Stimulated activated CD4-positive, alpha-beta T cell treated with anti-CD3 and anti-CD28 coated beads, Interleukin-15, amount 100 ng/mL, for 48 hours (primary cell): ENCODE data around the gene NFIB.

Experiments
- DNase-seq, 2 donors: peaks; one replicate each; pipeline ENCODE4 v3.0.0-alpha.2; 2020; ENCODE audit warnings: low read depth in 2 of 2

Gene NFIB

DNA sequence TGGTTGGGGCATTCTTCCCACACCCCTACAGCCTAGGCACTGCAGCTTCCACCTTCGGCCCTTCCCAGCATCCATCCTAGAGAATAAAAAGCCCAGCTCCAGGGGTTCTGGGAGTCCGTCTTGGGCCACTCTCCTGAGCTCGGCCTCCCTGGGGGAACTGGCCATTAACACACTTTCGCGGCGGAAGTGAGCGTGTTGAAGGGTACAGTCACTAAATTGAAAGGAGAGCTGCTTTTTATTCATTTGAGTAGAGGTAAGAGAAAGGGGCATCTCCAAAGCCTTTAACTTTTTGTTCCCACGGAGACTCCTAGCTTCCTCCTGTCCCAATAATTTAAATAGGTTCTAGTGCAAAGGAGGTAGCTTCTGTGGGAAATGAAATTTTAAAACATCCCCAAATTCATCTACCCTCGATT is 31.0 kb upstream of the NFIB start:
- DNase-seq = no peak

DNA sequence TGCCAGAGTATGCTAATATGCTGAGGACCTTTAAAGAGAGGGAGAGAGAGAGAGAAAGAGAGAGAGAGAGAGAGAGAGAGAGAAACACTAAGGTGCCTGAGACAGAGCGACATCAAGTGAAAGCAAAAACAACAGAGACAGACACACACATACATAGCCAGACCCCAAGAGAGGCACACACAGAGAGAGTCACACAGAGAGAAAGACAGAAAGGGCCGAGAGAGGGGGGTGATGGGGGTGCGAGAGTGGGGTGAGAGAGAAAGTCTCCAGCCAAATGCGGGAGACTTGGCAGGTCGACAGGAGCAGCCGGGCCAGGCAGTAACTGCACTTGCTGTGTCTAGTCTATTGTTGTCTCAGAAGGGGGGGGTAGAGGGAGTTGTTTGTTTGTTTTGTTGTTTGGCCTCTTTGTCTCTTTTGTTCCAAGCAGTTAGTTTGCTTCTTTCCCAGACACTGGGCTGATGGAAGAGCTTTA is 30.1 kb upstream of the NFIB start:
- DNase-seq = no peak

DNA sequence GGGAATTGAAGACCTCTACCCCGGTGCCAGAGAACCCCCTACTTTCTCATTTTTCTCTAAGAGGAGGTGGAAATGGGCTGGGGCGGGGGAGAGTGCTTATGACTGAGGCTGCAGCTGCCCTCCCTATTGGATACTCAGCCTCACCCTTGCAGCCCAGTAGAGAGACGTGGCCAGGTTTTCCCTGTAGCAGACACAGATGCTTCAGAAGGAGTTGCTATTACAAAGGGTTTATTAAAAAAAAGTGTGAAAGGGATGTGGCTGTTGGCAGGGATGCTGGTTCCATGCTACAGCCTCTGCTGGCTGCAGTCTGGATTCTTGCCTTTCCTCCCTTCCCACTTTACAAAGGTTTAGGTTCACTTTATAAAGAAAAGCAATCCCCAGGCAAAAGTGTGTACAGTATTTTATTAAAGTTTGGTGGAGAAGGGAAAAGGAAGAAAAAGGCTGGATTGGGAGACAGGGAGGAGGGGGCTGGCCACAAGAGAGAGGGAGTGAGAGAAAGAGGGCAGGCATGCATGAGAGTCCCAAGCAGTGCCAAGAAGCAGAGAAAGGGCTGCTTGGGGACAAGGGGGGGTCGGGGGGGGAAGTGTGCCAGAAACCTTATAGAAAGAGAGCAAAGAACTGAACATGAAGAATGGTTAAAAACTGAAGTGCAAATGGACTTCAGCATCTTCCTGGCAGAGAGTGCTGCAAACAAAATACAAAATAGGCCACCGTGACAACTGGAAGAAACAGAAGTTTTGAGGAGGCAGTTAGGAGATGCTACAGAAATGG is 29.5 kb upstream of the NFIB start:
- no peak for DNase-seq

DNA sequence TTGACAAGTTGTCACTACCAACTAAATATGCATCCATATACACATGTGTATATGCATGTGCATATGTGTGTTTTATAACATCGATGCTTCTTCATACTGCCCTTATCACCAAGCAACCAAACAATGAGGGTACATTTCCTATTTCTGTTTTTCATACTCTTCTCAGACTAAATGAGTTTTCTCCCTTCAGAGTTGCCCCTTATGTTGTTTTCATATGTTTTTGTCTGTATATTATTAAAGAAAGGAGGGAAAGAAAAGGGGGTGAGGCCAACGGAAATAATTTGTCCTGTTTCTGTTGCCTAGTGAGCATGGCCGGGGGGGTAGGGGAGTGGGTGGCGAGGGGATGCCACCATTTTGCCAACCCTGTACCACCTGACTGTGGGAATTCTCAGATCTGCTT is 28.8 kb upstream of the NFIB start:
- DNase-seq = no peak

DNA sequence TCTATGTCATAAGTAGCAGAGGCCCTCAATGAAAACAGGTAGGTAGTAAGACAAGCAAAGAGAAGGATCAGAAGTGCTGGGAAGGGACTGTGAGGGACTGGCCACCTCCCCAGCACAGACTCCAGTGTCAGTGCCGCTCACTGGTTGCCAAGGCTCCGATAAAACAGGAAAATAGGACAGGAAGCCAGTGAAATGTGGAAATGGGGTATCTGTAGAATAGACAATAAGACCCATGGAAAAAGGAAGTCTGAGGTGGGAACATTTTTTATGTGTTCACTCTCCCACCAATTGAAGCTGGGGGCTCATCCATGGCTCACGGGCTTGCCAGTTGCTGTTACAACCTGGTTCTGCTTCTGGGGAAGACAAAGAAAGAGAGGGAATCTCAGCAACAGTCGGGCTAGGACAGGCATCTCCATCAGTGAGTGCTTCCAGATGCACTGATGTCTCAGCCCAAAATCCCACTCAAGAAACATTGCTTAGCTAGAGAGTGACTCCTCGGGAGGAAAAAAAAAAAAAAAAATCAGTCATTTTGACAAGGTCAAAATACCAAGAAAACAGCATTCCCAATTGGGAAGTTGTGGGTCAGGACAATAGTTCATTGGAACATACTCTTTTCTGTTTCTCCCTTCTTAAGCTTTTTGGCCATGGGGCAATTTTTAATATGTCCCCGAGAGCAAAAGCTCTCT is 27.6 kb upstream of the NFIB start:
- DNase-seq = no peak

DNA sequence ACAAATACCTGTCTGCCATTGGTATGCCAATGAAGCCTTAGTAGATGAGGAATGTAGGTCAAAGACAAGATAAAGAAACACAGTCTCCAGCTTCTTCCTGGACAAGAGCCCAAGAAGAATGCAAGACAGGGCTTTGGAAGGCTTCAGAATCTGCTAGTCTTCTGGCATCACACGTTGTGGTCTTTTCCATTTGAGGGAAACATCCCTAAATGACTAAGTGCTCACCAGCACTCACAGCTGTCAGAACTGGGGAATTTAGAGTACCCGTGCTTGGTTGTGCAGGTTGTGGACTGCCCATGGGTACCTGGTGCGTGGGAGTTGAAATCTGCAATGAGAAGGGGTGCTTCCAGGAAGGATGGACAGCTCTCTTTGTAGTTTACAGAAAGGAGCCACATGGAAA is 27.1 kb upstream of the NFIB start:
- no peak for DNase-seq

DNA sequence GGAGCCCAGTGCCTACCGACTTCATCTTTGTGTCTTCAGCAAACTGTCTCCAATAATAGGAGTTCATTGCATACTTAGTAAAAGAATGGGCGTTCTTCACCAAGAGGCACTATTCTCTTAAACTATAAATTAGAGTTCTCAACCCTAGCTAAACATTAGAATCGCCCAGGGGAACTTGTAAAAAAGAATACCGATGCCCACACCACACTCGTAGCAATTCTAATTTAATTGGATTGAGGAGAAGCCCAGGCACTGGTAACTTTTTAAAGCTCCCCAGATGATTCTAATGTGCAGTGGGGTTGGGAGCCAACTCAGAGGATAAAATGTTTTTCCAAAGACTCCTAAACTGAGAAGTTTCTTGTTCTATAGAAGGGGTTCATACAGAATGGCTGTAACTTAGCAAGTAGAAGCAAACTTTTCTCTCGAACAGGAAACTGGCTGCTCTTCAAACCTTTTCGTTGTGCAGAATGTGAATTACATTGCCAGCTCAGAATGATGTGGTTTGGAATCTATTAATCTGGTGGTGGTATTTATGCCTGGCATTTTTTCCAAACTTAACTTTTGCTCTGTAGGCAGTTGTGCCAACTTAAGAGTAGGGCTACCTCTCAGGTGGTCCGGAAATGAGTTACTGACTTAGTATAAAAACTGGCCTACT is 26.4 kb upstream of the NFIB start:
- DNase-seq = no peak

DNA sequence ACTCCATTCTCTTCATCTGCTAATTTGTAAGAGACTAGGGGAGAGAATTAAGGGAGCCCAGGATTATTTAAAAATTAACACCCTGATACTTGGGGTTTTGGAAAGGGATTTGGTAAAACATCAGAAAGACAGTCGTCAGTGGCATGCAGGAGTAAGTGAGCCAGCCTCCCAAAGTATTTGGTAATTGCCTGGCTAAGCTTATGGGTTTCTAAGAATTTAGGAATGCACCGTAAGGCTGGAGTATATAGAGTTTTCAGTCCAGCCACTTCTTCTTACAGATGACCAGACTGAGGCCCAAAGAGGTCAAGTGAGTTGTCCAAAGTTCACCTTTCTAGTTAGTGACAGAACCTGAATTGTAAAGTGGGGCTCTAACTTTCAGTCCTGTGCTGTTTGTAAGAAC is 25.8 kb upstream of the NFIB start:
- DNase-seq = no peak

DNA sequence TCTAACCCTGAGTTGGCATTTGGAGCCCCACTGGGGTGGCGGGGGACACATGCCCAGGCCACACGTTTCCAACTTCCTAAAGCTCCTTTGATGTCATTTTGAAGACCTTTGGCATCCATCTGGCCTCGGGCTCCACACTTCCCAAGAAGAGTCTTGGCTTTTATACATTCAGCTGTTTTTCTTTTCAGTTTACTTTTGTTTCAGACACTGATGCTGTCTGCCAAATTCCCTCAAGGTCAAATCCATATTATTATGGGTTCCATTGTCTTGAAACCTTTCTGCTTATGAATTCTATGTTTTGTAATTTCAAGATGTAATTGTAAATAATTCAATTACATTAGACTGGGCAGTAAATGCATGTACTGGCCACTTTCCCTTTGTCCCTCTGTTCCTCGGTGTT is 23.7 kb upstream of the NFIB start:
- DNase-seq = no peak

DNA sequence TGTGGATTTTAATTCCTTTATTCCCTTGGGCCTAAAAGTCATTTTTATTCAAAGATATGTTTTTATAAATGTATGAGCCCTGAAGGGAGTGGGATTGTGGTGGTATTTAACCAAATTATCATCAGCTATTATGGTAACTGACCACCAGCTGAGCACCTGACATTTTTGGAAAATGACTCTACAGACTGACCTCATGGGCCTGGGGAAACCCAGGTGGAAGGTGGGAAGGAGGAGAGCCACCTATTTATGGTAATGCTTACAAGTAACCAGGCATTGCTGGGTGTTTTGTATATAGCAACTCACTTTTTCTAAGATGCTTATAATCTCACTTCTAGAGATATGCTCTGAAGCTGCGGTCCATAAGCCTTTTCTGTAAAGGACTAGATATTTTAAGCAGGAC is 22.3 kb upstream of the NFIB start:
- DNase-seq = no peak

DNA sequence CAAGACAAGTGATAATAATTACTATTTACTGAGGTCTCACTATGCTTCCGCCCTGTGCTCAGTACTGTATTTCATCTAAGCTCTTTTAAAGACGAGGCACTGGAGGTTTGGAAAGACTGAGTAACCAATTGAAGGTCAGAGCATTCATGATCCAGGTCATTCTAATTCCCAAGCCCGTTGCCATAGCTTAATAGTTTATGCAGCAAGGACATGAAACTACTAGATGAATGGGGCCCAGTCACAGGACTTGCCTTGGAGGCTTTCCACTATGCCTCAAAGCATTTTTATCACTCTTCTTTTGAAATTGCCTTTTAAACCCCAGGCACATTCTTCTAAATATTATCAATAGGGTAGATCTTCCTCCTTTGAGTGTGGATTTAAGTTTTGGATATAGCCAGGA is 17.2 kb upstream of the NFIB start:
- DNase-seq = no peak

DNA sequence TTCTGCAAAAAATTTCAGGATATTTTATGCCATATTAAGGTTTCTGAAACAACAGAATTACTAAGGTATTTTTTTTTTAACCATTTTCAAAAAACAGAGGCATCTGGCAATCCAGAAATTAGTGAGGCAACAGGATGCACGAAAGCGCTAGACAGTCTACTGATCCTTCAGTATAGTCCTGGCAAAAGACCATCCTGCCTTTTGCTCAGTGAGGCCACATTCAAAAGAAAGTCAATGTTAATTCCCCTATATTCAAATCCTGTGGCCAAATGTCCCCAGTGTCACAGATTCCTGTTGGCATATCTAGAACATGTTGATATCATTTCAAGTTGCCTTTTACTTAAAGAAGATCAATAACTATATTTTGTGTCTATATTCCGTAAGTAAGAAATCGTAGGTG is 13.1 kb upstream of the NFIB start:
- DNase-seq = no peak

DNA sequence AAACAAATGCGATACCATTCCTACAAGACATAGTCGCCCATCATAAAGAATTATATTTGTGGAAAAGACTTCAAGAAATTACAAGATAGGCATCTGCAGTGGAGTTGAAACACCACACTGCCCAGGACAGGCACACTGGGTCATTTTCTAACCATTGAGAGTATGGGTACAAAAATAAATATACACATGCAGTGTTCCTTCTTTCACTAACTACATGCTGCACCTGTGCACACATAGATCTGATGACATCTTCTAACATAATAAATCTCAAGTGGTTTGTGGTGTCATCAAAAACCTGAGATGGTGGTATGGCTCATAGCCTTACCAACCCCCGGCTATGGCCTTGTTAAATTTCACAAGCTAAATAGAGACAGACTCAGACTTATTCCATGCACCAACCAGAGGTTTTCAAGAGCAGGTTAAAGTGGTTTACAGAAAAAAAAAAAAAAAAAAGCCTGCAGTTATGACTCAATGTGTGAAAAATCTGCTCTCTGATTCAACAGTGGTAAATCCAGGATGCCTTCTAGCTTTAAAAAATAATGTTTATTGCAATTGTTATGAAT is 12.4 kb upstream of the NFIB start:
- no peak for DNase-seq

DNA sequence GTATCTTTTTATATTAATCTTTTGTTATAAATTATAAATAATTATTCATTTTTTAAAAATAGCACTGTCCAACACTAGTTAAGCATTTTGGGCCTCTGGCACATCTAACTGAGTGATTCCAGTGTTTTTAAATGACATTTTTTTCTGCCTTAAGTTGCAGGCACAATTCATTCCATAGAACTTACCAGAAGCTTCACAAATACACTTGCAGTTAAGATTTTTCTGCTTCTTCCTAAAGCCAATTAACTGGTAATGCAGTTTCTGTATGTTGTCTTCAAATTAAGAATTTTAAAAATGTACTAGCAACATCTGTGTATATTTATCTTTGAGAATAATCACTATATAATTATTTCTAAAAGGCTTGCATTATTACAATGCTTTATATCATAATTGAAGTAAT is 11.2 kb upstream of the NFIB start:
- no peak for DNase-seq

DNA sequence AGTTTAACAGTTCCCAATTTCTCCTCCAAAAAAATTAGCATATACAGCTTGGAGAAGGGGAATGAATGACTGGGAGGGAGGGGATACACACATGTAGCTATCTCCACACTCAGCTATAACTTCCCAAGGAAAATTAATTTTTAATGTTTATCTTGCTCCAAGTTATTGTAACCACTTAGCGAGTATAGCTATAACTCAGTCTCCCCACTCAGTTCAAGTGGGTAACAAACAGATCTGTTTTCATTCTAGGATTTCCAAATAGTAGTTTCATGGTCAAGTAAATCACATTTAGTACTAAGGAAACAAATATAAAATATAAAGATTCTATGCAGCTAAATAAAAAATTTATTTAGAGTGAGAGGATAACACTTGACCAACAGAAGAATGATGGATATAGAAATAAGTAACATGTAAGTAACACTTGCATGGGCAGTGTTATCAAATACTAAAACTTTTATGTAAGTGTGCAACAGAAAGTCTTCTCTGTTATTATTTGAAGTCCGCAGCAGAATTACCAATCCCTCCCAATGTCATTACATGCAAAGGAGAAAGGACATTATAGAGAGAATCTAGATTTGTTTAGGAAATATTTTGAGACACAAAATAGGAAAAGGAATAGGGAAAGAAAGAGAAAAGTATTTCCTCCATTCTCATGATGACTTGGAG is 10.2 kb upstream of the NFIB start:
- DNase-seq = no peak

DNA sequence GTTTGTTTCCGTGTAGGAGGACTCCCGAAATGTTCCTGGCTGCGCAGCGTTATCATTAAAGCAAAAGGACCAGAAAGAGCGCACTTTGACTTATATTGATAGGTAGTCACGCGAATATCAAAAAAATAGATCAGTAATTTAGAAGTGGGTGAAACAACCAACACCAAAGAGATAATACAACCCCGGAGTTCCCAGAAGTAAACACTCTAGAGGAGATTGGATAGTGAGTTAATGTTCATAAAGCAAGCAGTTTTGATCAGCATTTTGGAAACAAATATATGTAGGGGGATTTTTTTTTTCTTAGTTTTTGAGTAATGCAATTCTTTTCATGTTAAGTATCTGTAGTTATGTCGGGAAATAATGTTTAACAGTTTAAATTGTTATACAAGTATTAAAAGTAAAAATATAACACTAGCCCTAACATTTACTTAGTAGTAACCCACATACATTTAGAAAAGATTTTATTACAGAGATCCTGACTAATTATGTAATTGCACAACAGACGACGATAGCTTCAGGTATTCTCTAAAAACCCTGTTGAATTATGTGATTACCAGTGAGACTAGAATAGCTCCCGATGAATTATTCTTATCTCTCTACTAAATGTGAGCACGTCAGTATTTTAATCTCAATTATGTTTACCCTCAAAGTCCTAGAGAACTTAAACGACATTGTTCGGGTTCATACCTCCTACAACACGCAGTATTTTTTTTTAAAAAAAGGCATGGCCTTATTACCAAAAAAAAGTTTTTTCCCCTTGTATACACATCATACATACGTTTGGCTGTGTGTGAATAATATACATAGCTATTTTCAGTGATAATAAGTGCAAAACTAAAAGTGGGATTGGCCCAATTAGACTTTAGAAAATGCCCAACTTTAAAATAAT is 9.4 kb upstream of the NFIB start:
- DNase-seq = no peak

DNA sequence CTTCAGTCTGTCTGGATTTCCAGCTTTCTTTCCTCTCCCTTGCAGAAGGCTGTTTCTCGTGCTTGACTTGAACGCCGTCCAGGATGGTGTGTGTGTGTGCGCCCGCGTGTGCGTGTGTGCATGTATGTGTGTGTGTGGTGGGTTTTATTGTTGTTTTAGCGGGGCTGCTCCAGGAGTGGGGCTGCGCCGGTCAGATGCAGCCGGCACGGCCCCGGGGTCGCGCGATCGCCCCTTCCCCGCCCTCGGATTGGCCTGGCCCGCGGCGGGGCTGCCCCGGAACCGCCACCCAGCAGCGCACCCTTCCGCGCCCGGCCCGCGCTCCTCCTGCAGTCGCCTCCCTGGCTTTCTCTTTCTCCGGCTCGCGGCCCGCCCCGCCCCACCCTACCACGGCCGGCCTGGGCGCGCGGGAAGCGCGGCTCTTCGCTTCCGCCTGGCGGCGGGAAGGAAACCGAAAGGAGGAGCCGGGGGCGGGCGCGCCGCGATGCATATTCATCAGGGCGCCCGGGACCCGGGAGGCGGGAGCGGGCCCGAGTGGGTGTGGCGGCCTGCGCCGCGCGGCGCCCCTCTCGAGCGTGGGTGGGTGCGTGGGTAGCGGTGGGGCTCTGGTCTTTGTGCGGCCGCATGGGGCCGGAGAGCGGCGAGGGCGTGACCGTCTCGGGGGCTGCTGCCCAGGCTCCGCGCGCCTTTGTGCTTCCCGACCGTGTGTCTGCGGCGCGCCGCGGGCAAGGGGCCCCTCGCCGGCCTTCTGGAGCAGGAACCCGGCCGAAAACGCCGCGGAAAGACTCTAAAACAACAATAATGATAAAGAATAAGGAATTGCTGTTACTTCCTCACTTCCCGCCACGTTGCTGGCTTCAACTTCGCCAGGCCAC is 8.5 kb upstream of the NFIB start:
- DNase-seq = peak; percentile 46 to 70

DNA sequence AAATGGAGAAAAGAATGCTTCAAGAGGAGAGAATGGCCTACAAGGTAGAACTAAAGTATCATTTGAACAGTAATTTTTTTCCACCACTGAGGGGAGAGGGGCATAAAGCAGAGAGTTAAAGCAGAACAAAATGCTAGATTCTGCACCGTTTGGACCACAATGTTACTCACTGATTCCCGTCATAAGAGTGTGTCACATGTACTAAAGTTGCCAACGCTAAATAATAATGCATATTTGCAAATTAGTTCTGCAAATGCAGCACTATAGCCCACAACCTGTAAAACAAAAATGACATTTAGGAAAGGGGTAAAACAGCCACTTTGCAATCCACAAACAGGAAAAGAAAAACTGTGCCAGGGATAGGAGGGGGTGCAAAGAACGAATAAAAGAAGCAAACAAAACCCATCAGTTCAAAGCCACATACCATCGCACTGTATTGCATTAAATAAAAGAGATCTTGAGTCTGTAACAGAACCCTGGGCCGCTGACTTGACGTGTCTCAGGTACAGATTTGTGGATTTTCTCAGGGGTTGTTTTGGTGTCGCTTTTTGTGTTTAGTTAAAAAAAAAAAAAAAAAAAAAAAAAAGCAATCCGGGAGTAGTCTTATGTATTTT is 7.7 kb upstream of the NFIB start:
- DNase-seq = no peak

DNA sequence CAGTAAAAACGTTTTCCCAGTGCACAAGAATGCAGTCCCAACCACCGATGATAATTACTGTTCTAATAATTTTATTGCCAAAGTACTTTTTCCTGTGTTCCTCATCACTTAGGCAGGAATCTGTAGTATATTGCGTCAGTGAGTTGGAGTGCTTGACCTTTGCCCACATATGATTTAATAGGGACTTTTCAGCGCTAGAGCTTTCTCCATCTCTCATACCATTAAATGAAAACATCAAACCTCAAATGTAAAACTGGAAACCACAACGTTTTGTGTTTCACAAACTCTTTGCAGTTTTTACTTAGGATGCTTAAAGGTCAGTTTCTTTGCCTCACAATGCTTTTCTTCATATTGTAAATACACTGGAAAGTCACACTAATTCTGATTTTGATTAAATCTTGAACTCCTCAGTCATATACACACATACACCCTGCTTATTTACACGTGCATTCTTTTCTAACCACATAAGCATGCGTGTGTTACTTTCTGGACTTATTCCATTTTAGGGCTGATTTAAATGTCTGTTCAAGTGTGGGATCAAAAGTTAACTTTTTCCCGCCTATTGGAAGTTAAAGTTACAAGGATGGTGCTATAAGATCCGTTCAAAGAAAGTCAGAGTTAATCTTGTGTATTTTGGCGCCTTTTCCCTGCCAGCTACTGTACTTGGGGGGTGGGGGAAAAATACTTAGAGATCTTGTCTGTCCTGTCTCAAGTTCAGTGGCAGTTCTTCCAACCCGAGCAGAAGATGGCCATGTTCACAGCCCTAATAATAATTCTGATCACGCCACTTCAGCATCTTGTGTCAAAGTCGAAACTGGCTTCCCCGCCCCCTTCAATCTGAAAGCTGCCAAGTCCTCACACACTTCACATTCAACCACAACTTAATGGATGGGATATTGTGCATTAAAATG is 6.6 kb upstream of the NFIB start:
- DNase-seq = no peak
